PC-9 (cell line): ENCODE data around the gene TSPEAR. TPM values are rescaled to one million over a fixed set of nuclear protein-coding genes. Genes with fewer than 3 reads are reported as not detected.

ENCODE experiments used
- BruUV-seq: library from RNA; stranded (reverse); fragments of 400-500 nt; replicated peaks from 2 replicates; lab custom pipeline; 2021; lab: Mats Ljungman, UMichigan
- CTCF ChIA-PET: fragments of 300-600 bp; sonication (Branson Sonifier 250); formaldehyde crosslinking; loops from one replicate; lab custom pipeline; 2022; ENCODE audit warnings: antibody characterized with exemption; lab: Charles Lee
- POLR2A ChIA-PET: fragments of 300-600 bp; sonication (Branson Sonifier 250); formaldehyde crosslinking; loops from one replicate; lab custom pipeline; 2022; ENCODE audit warnings: antibody characterized with exemption; ENCODE audit not compliant: unreplicated experiment; lab: Charles Lee
- DNase-seq, 2 experiments: peaks; one replicate each; pipeline versions ENCODE4 v3.0.0 to v3.0.0-alpha.2; 2015 to 2022; ENCODE audit warnings: mixed read lengths in 1 of 2
- H2AFZ ChIP-seq: fragments of 200-600 bp; sonication (generic); 2 replicates; pipeline ENCODE4 v1.8.1; 2017; ENCODE audit warnings: antibody characterized with exemption
- H3F3A ChIP-seq: fragments of 200-600 bp; sonication (generic); 2 replicates; pipeline ENCODE4 v1.8.1; 2017; ENCODE audit warnings: antibody characterized with exemption, mild to moderate bottlenecking, low read depth; ENCODE audit not compliant: insufficient read depth
- H3K27ac ChIP-seq: fragments of 200-600 bp; sonication (generic); 2 replicates; pipeline ENCODE4 v1.6.1; 2016; ENCODE audit warnings: mixed run types
- H3K27me3 ChIP-seq: fragments of 200-600 bp; sonication (generic); 2 replicates; pipeline ENCODE4 v1.6.1; 2016; ENCODE audit warnings: low read depth, mixed run types; ENCODE audit not compliant: insufficient read depth
- H3K36me3 ChIP-seq: fragments of 200-600 bp; sonication (generic); 2 replicates; pipeline ENCODE4 v1.6.1; 2016; ENCODE audit warnings: low read depth, mixed run types
- H3K4me1 ChIP-seq: fragments of 200-600 bp; sonication (generic); replicated peaks from 2 replicates; pipeline ENCODE4 v1.6.1; 2016; ENCODE audit warnings: mixed run types; ENCODE audit not compliant: insufficient read depth
- H3K4me2 ChIP-seq: fragments of 200-600 bp; sonication (generic); 2 replicates; pipeline ENCODE4 v1.6.1; 2017; ENCODE audit warnings: mixed run types
- H3K4me3 ChIP-seq: fragments of 200-600 bp; sonication (generic); 2 replicates; pipeline ENCODE4 v1.6.1; 2016; ENCODE audit warnings: mixed run types
- H3K79me2 ChIP-seq: fragments of 200-600 bp; sonication (generic); 2 replicates; pipeline ENCODE4 v1.6.1; 2017; ENCODE audit warnings: low read depth, mixed run types
- H3K9me2 ChIP-seq: fragments of 200-600 bp; sonication (generic); 2 replicates; pipeline ENCODE4 v1.8.1; 2017; ENCODE audit warnings: mild to moderate bottlenecking; ENCODE audit not compliant: insufficient read depth
- H3K9me3 ChIP-seq: fragments of 200-600 bp; sonication (generic); 2 replicates; pipeline ENCODE4 v1.8.1; 2016; ENCODE audit warnings: low read depth; ENCODE audit not compliant: insufficient read depth
- H4K20me1 ChIP-seq: fragments of 200-600 bp; sonication (generic); 2 replicates; pipeline ENCODE4 v1.8.1; 2017; ENCODE audit not compliant: insufficient read depth
- CTCF ChIP-seq: fragments of 200-600 bp; sonication (generic); conservative IDR thresholded peaks from 2 replicates; pipeline ENCODE4 v1.6.1; 2017; ENCODE audit warnings: mixed run types, antibody characterized with exemption, mild to moderate bottlenecking, moderate library complexity
- EZH2 ChIP-seq: fragments of 200-600 bp; sonication (generic); IDR thresholded peaks from 2 replicates; pipeline ENCODE4 v1.8.0; 2017; ENCODE audit warnings: antibody characterized with exemption, low read depth
- intact Hi-C: fragments of 100-400 bp; cut with micrococcal nuclease; formaldehyde crosslinking; loops from one replicate; pipeline ENCODE4 v1.10.0; 2022; ENCODE audit not compliant: unreplicated experiment
- total RNA-seq: library from RNA; stranded (reverse); gene quantifications from 2 replicates; pipeline ENCODE4 v1.2.3, GENCODE V29; 2021

The TSPEAR gene
- total RNA-seq, 1 experiment from 2014 or later: not detected

GRCh38 chr21:44475266-44475845, 236.0 kb downstream of the TSPEAR start:
- no peak for DNase-seq
- H3K4me1 ChIP-seq: no peaks in the 10 kb centered on the region
- no peak overlapping the region for H3K27ac ChIP-seq
- no TSS peak for BruUV-seq
- no peak overlapping the region for H3K4me2 ChIP-seq
- H2AFZ ChIP-seq: no peak overlapping the region
- TF ChIP-seq EZH2 (no peak), CTCF (no peak)
- no peaks in the 10 kb centered on the region for H3K9me3 ChIP-seq
- no peaks in the 10 kb centered on the region for H3F3A ChIP-seq
- H4K20me1 ChIP-seq: no peaks in the 10 kb centered on the region
- no peaks in the 10 kb centered on the region for H3K36me3 ChIP-seq
- H3K27me3 ChIP-seq: no peaks in the 10 kb centered on the region; the same call in none of the 2 replicates
- no peaks in the 10 kb centered on the region for H3K9me2 ChIP-seq
- H3K79me2 ChIP-seq: no peaks in the 10 kb centered on the region
- intact Hi-C loops: no loop called here
- ChIA-PET CTCF (no interaction called here), POLR2A (no interaction called here)
- H3K4me3 ChIP-seq: no peak overlapping the region

GRCh38 chr21:44473915-44474555, 237.3 kb downstream of the TSPEAR start:
- TF ChIP-seq CTCF (no peak), EZH2 (no peak)
- POLR2A ChIA-PET: no interaction called here
- no peaks in the 10 kb centered on the region for H3K79me2 ChIP-seq
- H3K9me2 ChIP-seq: no peaks in the 10 kb centered on the region
- no TSS peak for BruUV-seq
- H3K4me3 ChIP-seq: no peak overlapping the region
- no peak overlapping the region for H2AFZ ChIP-seq
- no peaks in the 10 kb centered on the region for H4K20me1 ChIP-seq
- intact Hi-C loops: no loop called here
- peaks cover 11% of the 10 kb centered on the region for H3K27me3 ChIP-seq
- no peak overlapping the region for H3K27ac ChIP-seq
- H3F3A ChIP-seq: no peaks in the 10 kb centered on the region
- H3K36me3 ChIP-seq: no peaks in the 10 kb centered on the region
- H3K4me2 ChIP-seq: no peak overlapping the region
- H3K4me1 ChIP-seq: no peaks in the 10 kb centered on the region
- no peaks in the 10 kb centered on the region for H3K9me3 ChIP-seq
- no peak for DNase-seq
- CTCF ChIA-PET: no interaction called here

GRCh38 chr21:44471996-44472395, 239.4 kb downstream of the TSPEAR start:
- TF ChIP-seq CTCF: no peak
- H3K4me3 ChIP-seq: no peak overlapping the region
- H3K4me1 ChIP-seq: no peaks in the 10 kb centered on the region
- ChIA-PET CTCF (no interaction called here), POLR2A (no interaction called here)
- H3F3A ChIP-seq: no peaks in the 10 kb centered on the region
- no peaks in the 10 kb centered on the region for H3K9me2 ChIP-seq
- H3K4me2 ChIP-seq: no peak overlapping the region
- peaks cover 22% of the 10 kb centered on the region for H3K27me3 ChIP-seq
- intact Hi-C loops: no loop called here
- no peaks in the 10 kb centered on the region for H3K9me3 ChIP-seq
- no peak overlapping the region for H3K27ac ChIP-seq
- H2AFZ ChIP-seq: no peak overlapping the region
- H3K79me2 ChIP-seq: no peaks in the 10 kb centered on the region
- BruUV-seq: no TSS peak
- DNase-seq: no peak
- no peaks in the 10 kb centered on the region for H3K36me3 ChIP-seq
- no peaks in the 10 kb centered on the region for H4K20me1 ChIP-seq
